NCI-H345 (cell line): ENCODE data around the gene ANKRD49.

Experiments used
- DNase-seq: peaks from one replicate; lab custom pipeline; 2025; lab: John Stamatoyannopoulos, UW

Gene ANKRD49

DNA sequence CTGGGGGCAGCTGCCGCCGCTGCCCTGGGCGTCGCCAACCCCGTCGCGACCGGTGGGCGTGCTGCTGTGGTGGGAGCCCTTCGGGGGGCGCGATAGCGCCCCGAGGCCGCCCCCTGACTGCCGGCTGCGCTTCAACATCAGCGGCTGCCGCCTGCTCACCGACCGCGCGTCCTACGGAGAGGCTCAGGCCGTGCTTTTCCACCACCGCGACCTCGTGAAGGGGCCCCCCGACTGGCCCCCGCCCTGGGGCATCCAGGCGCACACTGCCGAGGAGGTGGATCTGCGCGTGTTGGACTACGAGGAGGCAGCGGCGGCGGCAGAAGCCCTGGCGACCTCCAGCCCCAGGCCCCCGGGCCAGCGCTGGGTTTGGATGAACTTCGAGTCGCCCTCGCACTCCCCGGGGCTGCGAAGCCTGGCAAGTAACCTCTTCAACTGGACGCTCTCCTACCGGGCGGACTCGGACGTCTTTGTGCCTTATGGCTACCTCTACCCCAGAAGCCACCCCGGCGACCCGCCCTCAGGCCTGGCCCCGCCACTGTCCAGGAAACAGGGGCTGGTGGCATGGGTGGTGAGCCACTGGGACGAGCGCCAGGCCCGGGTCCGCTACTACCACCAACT, 51.0 kb downstream of the ANKRD49 start:
- no peak for DNase-seq

DNA sequence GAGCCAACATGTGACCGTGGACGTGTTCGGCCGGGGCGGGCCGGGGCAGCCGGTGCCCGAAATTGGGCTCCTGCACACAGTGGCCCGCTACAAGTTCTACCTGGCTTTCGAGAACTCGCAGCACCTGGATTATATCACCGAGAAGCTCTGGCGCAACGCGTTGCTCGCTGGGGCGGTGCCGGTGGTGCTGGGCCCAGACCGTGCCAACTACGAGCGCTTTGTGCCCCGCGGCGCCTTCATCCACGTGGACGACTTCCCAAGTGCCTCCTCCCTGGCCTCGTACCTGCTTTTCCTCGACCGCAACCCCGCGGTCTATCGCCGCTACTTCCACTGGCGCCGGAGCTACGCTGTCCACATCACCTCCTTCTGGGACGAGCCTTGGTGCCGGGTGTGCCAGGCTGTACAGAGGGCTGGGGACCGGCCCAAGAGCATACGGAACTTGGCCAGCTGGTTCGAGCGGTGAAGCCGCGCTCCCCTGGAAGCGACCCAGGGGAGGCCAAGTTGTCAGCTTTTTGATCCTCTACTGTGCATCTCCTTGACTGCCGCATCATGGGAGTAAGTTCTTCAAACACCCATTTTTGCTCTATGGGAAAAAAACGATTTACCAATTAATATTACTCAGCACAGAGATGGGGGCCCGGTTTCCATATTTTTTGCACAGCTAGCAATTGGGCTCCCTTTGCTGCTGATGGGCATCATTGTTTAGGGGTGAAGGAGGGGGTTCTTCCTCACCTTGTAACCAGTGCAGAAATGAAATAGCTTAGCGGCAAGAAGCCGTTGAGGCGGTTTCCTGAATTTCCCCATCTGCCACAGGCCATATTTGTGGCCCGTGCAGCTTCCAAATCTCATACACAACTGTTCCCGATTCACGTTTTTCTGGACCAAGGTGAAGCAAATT, 51.7 kb downstream of the ANKRD49 start:
- no peak for DNase-seq

- no peak for DNase-seq
Observed at GRCh38 chr11:94546162-94546470, 52.3 kb downstream of the ANKRD49 start.

GRCh38 chr11:94546886-94547285, 53.1 kb downstream of the ANKRD49 start:
- DNase-seq, result no peak

DNA sequence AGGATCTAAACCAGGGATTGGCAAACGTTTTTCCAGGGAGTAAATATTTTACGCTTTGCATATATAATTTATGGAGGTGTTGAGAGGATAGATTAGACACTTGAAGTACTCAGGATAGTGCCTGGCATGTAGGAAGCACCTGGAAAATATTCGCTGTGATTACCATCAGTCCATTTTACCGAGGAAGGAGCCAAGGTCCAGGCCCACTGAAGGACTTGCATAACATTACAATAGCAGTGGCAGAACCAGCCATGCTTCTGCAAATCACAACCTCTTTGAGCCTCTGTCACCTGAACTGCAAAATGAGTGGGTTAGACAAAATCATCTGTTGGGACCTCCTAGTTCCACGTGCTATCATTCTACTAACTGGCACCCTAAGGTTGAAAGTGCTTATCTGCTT, 55.4 kb downstream of the ANKRD49 start:
- DNase-seq, result no peak
